ENCODE measurements around the gene HMBS. TPM values are rescaled to one million over a fixed set of nuclear protein-coding genes. Genes with fewer than 3 reads are reported as not detected.
A peak's percentile ranks its signal among the peaks of the same experiment; 100 is the strongest.
"Not testable (repeated sequence)": the region's sequence is repeated elsewhere in the genome, so short reads cannot be mapped to it uniquely, and the experiment has no call there.

Gene HMBS
- total RNA-seq, 4 donors from 2014 or later = 5.2 to 18.4 (median 13.3) TPM

DNA sequence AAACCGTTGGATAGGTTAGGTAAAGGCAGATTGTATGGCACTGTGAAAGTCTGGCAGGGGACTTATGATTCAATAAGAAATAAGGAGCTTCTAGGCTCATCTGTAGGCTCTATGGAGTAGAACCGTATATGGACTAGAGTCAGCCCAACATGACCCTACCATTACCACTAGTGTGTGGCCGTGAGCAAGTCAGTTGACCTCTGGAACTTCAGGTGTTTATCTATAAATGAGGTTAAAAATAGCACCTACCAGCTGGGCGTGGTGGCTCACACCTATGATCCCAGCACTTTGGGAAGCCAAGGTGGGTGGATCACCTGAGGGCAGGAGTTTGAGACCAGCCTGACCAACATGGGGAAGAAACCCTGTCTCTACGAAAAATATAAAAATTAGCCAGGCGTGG is 41.1 kb downstream of the HMBS start:
- no peak overlapping the region for H3K4me3 ChIP-seq
- H3K9me3 ChIP-seq = no peaks in the 10 kb centered on the region
- no peak overlapping the region for H3K27ac ChIP-seq
- no peak for DNase-seq (ENCODE audit: low spot score in 2 of 2)
- H3K36me3 ChIP-seq = peaks cover 34% of the 10 kb centered on the region
- TF ChIP-seq POLR2A (IDR thresholded peaks at IDR 0.05) = no peak
- TF ChIP-seq POLR2AphosphoS5 (IDR thresholded peaks at IDR 0.05) = no peak
- no peak for TF ChIP-seq EP300 (IDR thresholded peaks at IDR 0.05)
- TF ChIP-seq, protein P1, sequence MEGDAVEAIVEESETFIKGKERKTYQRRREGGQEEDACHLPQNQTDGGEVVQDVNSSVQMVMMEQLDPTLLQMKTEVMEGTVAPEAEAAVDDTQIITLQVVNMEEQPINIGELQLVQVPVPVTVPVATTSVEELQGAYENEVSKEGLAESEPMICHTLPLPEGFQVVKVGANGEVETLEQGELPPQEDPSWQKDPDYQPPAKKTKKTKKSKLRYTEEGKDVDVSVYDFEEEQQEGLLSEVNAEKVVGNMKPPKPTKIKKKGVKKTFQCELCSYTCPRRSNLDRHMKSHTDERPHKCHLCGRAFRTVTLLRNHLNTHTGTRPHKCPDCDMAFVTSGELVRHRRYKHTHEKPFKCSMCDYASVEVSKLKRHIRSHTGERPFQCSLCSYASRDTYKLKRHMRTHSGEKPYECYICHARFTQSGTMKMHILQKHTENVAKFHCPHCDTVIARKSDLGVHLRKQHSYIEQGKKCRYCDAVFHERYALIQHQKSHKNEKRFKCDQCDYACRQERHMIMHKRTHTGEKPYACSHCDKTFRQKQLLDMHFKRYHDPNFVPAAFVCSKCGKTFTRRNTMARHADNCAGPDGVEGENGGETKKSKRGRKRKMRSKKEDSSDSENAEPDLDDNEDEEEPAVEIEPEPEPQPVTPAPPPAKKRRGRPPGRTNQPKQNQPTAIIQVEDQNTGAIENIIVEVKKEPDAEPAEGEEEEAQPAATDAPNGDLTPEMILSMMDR (IDR thresholded peaks at IDR 0.05) = no peak
- no peaks in the 10 kb centered on the region for H3K27me3 ChIP-seq
- H3K4me1 ChIP-seq = peaks cover 34% of the 10 kb centered on the region
- WGBS = 74% methylated on average over 6 of the region's 6 CpGs

DNA sequence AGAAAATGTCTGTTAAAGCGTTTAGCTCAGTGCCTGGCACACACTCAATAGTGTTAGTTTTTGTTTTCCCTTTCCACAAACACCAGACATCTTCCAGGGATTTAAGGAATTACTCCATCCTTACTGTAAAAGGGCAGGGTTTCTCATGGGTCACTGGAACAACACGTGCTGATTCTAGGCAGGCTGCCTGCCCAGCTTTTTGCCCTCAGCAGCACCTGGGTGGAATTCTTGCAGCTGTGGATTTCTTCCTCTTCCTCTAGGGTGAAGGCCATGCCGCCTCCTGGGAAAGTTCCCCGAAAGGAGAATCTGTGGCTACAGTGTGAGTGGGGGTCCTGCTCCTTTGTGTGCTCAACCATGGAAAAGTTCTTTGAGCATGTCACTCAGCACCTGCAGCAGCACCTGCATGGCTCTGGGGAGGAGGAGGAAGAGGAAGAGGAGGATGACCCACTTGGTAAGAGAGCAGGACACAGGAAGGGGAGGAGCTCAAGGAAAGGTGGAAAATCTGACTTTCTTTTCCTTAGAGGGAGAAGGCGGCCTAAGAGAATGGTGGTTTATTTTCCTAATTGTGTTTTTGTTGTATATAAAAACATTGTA is 42.1 kb downstream of the HMBS start:
- Histone ChIP-seq H3K4me1 (peaks cover 32% of the 10 kb centered on the region), H3K27me3 (no peaks in the 10 kb centered on the region), H3K9me3 (no peaks in the 10 kb centered on the region), H3K27ac (no peak overlapping the region), H3K36me3 (peaks cover 43% of the 10 kb centered on the region), H3K4me3 (no peak overlapping the region)
- TF ChIP-seq EP300 (IDR thresholded peaks at IDR 0.05) (no peak), POLR2A (IDR thresholded peaks at IDR 0.05) (no peak), POLR2AphosphoS5 (IDR thresholded peaks at IDR 0.05) (no peak)
- TF ChIP-seq, protein P1 (IDR thresholded peaks at IDR 0.05) = no peak
- WGBS = 55% methylated on average over 5 of the region's 5 CpGs
- no peak for DNase-seq (ENCODE audit: low spot score in 2 of 2)

DNA sequence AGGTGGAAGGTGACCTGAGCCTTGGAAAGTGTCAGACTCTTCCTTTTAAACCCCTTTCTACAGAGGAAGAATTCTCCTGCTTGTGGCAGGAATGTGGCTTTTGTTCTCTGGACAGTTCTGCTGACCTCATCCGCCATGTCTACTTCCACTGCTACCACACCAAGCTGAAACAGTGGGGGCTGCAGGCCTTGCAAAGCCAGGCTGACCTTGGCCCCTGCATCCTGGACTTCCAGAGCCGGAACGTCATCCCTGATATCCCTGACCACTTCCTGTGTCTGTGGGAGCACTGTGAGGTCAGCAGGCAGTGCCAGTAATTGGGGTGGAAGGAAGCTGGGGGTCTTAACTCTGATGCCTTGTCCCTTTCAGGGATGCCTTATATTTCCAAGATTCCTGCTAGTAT is 46.0 kb downstream of the HMBS start:
- H3K36me3 ChIP-seq = peaks cover 65% of the 10 kb centered on the region
- 74% methylated on average over 3 of the region's 3 CpGs for WGBS
- no peak for TF ChIP-seq POLR2AphosphoS5 (IDR thresholded peaks at IDR 0.05)
- TF ChIP-seq, protein P1 (IDR thresholded peaks at IDR 0.05) = no peak
- no peak overlapping the region for H3K27ac ChIP-seq
- peaks cover 14% of the 10 kb centered on the region for H3K4me1 ChIP-seq
- H3K27me3 ChIP-seq = no peaks in the 10 kb centered on the region
- DNase-seq (ENCODE audit: low spot score in 2 of 2) = no peak
- H3K9me3 ChIP-seq = no peaks in the 10 kb centered on the region
- no peak overlapping the region for H3K4me3 ChIP-seq

DNA sequence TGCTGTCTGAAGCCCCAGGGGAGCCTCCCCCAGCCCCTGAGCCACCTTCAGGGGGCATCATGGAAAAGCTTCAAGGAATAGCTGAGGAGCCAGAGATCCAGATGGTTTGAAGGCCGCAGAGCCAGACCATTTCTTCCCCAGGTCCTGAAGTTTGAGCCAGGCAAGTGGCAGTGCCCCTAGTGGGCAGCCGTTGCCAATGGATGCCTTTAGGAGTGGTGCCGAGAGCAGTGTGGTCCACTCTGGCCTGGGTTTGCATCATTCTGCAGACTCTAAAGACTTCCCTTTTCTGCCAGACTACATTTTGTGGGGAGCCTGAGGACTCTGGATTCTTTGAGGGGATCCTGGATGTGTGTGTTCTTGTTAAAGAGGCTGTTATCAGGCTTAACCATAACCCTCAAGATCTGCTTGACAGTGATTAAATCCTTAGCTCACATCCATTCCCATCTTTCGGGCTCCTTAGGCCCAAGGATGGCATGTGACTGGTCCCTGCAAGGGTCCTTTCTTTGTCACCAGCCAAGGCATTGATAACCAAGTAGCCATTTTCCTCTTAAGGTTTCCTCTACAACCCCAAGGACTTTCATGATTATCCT is 49.8 kb downstream of the HMBS start:
- TF ChIP-seq EP300 (IDR thresholded peaks at IDR 0.05) = no peak
- TF ChIP-seq, protein P1 (IDR thresholded peaks at IDR 0.05) = peak in 1 of 2 donors; percentile 59
- H3K36me3 ChIP-seq = peaks cover 54% of the 10 kb centered on the region
- DNase-seq (ENCODE audit: low spot score in 2 of 2) = no peak
- H3K4me1 ChIP-seq = no peaks in the 10 kb centered on the region
- no peak overlapping the region for H3K27ac ChIP-seq
- H3K9me3 ChIP-seq = no peaks in the 10 kb centered on the region
- no peak overlapping the region for H3K4me3 ChIP-seq
- WGBS = 83% methylated on average over 1 of the region's 4 CpGs
- H3K27me3 ChIP-seq = no peaks in the 10 kb centered on the region

DNA sequence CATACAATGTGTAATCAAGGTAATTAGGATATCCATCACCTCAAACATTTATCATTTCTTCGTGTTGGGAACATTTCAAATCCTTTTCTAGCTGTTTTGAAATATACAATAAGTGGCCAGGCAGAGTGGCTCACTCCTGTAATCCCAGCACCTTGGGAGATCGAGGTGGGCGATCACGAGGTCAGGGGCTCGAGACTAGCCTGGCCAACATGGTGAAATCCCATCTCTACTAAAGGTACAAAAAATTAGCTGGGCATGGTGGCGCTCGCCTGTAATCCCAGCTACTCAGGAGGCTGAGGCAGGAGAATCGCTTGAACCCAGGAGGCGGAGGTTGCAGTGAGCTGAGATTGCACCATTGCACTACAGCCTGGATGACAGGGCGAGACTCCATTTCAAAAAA is 54.6 kb downstream of the HMBS start:
- not testable (repeated sequence) for H3K4me3 ChIP-seq; DNase-seq (ENCODE audit: low spot score in 2 of 2); H3K9me3 ChIP-seq; H3K27ac ChIP-seq; H3K36me3 ChIP-seq; H3K27me3 ChIP-seq; H3K4me1 ChIP-seq
- WGBS = 91% methylated on average over 10 of the region's 10 CpGs

Other genes starting within 250 kb of the HMBS start
- not detected for gene CXCR5, start 201.0 kb upstream of the HMBS start, total RNA-seq
- 10 to 100 TPM; 50.0 to 58.9 (median 56.3) TPM for gene BCL9L, start 159.0 kb upstream of the HMBS start, total RNA-seq
- gene UPK2, start 128.6 kb upstream of the HMBS start, total RNA-seq = not detected
- not detected for gene FOXR1, start 113.1 kb upstream of the HMBS start, total RNA-seq
- gene CENATAC, start 86.7 kb upstream of the HMBS start, total RNA-seq = 100 to 1,000 TPM in 1 of 4 donors, 10 to 100 TPM in 3; 26.0 to 136 (median 49.8) TPM
- 1,000 to 10,000 TPM; 1,926 to 3,368 (median 2,381) TPM for gene RPS25, start 66.5 kb upstream of the HMBS start, total RNA-seq
- gene TRAPPC4, start 66.1 kb upstream of the HMBS start, total RNA-seq = 10 to 100 TPM; 56.9 to 75.0 (median 63.9) TPM
- gene SLC37A4, start 54.0 kb upstream of the HMBS start, total RNA-seq = 10 to 100 TPM; 17.8 to 24.5 (median 20.5) TPM
- gene HYOU1, start 27.7 kb upstream of the HMBS start, total RNA-seq = 10 to 100 TPM; 26.2 to 50.7 (median 46.2) TPM
- 10 to 100 TPM; 37.2 to 57.2 (median 47.9) TPM for gene VPS11, start 17.1 kb upstream of the HMBS start, total RNA-seq
- gene DPAGT1, start 17.0 kb downstream of the HMBS start, total RNA-seq = 10 to 100 TPM; 21.2 to 32.2 (median 26.9) TPM
- gene C2CD2L, start 22.5 kb downstream of the HMBS start, total RNA-seq = 10 to 100 TPM; 20.1 to 25.9 (median 21.5) TPM
- gene HINFP, start 36.7 kb downstream of the HMBS start, total RNA-seq = 10 to 100 TPM; 16.1 to 45.1 (median 26.7) TPM
- gene ABCG4, start 64.2 kb downstream of the HMBS start, total RNA-seq = 1 to 10 TPM in 2 of 4 donors, under 1 TPM in 2; 0.26 to 1.6 (median 0.73) TPM
- gene NLRX1, start 83.8 kb downstream of the HMBS start, total RNA-seq = 10 to 100 TPM; 20.7 to 31.5 (median 30.4) TPM
- gene NHERF4, start 100.6 kb downstream of the HMBS start, total RNA-seq = 1 to 10 TPM in 1 of 4 donors, under 1 TPM in 2, not detected in 1; 0.68 to 1.1 (median 0.87) TPM
- gene CBL, start 121.5 kb downstream of the HMBS start, total RNA-seq = 10 to 100 TPM; 13.2 to 17.4 (median 17.2) TPM
- gene MCAM, start 232.2 kb downstream of the HMBS start, total RNA-seq = 100 to 1,000 TPM; 104 to 163 (median 124) TPM
- 10 to 100 TPM; 13.3 to 21.4 (median 15.4) TPM for gene RNF26, start 249.6 kb downstream of the HMBS start, total RNA-seq